GM19238 (cell line): Measurements from ENCODE around the gene RCAN1.
A peak's percentile ranks its signal among the peaks of the same experiment; 100 is the strongest.

ENCODE experiments used
- DNase-seq: peaks from one replicate; pipeline ENCODE4 v3.0.0; 2011; ENCODE audit warnings: low spot score; ENCODE audit not compliant: insufficient read length

RCAN1 gene

DNA sequence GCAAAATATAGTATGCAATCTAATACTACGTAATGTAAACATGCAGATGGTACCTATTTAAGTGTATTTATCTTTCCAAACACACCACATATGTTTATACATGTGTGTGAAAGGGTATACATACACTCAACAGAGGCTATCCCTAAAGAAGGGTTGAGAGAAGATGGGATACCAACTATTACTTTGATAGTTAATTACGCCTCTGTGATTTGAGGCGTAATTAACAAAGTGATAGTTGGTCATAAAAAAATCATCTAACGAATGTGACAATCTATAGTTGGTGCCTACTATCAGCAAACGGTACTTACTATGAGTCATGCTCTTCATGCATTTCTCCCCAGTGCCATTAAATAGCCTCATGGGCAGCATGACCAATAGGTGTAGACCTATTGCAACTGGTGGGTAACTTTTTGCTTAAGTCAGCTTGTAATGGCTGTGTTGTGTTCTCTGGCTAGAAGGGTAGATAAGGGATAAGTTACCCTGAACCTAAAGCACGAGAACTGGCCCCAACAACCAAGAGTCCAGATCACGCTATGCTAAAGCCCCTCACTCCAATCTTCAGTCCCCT is 15.3 kb downstream of the RCAN1 start:
- no peak for DNase-seq

DNA sequence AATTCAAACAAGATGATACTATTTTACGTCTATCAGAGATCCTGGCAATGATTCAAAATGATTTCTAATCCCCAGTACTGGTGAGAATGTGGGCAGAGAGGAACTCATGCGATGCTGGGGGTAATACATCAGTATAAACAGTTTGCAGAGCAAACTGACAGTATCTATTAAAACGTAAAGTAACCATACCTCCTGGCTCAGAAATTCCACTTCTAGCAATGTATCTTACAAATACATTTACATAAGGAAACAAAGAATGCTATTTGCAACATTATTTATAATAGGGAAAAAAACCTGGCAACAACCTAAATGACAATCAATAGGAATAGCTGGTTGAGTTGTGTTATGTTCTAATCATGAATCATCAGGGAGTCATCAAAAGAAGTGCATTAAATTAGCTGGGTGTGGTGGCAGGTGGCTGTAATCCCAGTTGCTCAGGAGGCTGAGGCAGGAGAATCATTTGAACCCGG is 15.9 kb downstream of the RCAN1 start:
- DNase-seq: no peak

DNA sequence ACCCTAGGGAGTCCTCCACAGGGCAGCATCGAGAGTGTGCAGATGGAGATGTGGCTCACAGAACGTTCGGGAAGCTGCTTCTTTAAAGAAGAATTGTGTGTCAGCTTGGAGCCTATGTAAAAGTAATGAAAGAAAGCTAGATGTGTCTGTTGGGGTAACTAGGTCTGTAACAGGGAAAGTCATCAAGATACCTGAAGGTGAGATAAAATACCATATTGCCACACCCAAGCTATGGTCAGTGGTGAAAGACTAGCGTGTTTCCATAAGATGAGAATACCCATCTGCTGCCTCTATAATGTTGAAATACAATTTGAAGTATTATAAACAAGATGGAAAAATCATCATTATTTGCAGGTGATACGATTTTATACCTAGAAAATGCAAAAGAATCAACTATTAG is 17.5 kb downstream of the RCAN1 start:
- no peak for DNase-seq

DNA sequence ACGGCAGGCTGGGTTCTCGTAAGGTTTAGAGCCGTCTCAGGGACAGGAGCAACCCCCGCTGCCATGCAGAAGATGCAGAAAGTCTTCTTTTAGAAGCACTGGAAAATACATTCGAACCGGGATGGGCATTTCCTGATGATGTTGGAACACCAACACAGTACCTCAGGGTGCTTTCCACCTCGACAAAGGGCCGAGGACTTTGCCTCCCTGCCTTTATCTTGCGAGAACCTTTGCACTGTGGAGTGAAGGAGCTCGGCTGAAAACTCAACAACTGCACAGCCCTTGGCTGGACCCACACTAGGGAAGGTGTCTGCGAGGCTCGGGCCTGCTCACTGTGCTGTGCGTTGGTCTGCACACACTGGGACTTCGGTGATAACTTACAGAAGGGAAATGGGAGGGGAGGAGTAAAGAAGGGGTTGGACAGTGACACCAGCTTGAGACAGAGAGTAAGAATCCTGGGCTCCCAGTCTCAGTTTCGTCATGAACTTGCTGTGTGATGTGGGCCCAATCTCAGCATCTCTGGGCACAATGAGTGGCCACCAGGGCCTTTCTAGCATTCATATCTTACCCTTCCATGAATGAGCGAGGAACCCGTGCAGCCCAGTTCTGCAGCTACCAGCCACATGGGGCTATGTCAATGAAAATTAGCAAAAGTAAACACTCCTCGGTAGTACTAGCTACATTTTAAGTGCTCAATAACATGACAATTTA is 18.2 kb downstream of the RCAN1 start:
- no peak for DNase-seq

DNA sequence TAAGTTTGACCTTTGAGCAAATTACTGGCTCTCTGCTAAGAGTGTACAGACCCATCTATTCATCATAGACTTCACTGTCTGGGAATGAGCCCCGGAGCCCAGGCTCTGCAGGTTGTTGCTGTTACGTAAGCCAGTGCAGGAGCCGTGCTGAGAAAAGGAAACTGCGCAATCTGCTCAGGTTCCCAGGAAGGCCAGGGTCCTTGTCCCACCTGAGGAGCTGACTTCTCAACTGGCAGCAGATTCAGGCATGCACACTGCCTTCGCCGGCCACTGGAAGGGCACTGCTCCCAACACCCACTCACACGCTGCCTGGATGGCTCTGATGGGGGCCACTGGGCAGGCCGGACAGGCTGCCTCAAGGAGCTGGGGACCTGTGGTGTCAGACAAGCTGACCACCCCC is 19.5 kb downstream of the RCAN1 start:
- DNase-seq: no peak

DNA sequence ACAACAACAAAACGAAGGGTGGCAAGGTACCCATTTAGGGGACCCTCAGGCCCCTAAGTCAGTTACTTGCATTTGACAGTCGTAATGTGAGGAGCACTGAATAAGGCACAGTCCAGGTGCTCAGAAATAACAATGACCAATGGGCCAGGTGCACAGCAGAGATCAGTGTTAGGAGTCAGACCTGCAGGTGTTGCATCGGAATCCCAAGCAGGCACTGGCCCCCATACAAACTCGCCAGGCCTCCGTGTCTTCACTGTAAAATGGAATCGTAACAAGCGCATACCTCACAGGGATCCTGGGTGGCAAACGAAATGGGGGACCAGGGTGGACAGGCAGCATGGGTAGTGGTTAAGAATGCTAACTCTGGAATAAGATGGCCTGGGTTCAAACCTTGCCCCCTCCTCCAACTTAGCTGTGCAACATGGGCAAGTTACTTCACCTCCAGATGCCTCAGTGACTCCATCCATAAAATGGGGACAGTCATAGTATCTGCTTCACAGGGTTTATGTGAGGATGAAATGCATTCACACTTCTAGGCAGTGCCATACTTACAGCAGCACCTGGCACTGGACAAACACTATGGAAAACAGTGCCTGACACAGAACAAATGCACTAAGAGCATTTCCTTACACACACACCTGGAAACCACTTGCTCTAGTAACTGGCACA is 20.2 kb downstream of the RCAN1 start:
- DNase-seq: no peak

DNA sequence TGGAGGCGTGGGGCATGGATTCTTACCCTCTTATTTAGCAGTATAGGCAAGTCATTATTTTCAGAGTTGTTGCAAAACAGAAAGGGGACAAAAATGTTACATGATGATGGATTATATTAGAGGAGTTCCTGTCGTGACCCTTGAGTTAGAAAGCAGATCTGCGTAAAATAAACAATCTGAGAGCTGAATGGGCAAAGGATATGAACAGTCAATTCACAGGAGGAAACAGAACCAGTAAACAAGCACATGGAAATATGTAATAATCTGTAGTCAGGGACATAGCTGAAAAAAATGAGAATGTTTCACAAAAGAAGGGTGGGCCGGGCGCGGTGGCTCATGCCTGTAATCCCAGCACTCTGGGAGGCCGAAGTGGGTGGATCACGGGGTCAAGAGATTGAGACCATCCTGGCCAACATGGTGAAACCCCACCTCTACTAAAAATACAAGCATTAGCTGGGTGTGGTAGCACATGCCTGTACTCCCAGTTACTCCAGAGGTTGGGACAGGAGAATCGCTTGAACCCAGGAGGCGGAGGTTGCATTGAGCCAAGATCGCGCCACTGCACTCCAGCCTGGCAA is 20.9 kb downstream of the RCAN1 start:
- no peak for DNase-seq

DNA sequence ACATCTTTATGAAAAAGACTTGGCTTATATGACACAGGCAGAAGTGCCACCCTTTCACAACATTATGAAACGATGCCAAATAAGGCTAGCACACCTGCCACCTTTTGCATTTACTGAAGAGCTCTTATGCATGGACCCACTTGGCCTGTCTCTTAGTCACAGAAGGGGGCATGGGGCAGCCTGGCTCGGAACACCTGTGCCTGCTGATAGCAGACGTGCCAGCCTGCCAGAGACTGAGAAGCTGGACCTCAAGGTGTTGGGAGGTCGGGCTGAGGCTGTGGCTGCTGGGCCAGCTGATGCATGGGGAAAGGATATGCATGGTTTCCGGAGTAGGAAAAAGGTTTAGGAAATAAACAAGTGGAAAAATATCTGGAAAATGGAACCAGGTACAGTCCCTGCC is 21.5 kb downstream of the RCAN1 start:
- DNase-seq: no peak

DNA sequence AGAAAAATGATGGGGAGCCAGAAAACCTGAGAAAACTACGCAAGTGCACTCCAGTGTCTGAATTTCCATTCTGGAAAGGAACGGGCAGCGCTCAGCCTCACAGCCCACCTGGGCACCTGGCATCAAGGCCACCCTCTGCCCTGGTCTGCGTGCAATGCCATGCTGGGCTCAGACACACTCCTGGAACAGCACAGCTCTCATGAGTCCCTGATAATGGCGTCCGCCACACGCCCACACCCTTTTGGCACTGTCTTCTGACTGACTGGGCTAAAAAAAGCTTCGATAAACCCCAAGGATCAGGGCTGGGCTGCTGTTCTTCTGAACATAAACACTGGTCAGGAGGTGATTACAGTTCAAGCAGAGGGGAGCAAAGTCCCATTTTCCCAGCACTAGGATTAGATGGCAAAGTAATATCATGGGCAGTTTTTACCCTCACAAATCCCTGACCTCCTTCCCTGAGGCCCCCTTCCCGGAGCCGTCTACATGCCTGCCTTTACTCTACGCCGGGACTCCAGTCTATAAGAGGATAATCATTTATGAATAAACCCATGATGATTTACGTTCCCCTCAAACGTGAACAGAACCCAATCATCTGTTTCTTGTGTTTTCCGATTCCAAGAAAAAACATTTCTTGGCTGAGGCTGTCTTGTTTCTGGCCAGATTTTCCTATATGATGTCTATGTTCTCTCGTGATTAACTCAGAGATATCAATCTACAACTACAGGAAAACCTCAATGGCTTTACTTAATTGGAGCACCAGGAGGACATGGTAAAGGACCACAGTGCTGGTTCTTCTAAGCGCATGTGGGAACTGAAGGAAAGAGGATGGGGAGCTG is 22.6 kb downstream of the RCAN1 start:
- DNase-seq: no peak

DNA sequence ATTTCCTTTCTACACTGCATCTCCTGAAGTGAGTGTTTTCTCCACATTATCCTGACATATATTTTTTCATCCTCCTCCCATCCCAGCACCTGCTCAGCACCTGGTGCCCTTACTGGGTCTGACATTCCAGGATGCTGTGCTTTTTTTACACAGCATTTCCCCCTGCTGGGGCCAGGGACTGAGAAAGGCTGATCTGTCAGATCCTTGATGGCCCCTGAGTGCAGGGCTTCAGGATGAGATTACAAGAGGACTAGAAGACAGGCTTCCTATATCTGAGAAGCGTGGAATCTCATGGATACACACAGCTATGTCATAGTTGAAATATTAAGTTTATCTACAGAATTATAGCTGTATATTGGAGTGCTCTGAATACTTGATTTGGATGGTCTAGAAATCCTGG is 24.4 kb downstream of the RCAN1 start:
- DNase-seq: no peak

DNA sequence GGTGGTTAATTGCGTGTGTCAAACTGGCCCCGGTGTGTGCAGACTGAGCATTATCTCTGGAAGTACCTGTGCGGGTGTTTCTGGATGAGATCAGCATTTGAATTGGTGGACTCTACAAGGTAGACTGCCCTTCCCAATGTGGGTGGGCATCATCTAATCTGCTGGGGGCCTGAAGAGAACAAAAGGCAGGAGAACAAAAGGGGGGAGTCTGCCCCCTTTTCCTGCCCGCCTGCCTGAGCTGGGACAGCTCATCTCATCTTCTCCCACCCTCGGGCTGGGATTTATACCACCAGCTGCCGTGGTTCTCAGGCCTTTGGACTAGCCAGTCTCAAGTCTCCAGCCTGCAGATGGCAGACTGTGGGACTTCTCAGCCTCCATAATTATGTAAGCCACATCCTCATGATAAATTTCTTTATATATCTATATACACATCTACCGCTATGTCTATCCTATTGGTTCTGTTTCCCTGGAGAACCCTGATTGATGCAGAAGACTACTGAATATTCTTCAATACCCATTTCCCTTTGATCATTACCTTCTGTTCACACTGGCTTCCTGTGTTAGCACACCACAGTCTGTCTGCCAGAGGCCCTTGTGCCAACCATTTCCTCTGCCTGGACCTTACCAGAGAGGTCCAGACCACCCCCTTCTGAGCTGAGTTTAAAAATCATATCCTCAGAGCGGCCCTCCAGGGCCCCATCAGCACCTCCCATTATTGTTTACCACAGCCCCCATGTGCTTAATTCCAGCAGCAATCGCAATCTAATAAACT is 25.2 kb downstream of the RCAN1 start:
- no peak for DNase-seq

DNA sequence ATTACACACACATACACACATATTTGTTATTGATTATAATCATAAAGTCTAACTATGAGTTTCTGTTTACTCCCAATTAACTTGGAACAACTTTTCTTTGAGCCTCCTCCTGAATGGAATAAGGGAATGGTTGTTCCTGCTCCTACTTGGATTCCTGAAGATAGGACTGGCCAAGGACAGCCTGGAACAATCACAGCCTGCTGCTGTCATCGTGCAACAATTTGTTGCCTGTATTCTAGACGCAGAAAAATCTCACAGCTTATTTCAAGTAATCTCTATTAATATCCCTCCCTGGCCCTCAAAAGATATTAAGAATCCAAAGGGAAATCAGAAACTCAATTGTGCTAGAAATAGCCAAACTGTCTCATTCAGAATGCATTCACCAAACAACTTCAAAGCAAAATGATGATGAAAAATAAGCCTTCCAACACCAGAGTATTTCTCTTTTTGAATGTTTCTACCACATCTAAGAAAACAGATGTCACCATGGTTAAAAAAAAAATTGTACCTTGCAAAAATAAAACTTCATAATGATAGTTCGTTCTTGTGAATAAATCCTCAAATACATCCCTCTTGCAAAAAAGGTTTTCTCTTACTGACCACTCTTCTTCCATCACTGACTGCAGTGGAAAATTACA is 30.9 kb downstream of the RCAN1 start:
- DNase-seq: no peak

DNA sequence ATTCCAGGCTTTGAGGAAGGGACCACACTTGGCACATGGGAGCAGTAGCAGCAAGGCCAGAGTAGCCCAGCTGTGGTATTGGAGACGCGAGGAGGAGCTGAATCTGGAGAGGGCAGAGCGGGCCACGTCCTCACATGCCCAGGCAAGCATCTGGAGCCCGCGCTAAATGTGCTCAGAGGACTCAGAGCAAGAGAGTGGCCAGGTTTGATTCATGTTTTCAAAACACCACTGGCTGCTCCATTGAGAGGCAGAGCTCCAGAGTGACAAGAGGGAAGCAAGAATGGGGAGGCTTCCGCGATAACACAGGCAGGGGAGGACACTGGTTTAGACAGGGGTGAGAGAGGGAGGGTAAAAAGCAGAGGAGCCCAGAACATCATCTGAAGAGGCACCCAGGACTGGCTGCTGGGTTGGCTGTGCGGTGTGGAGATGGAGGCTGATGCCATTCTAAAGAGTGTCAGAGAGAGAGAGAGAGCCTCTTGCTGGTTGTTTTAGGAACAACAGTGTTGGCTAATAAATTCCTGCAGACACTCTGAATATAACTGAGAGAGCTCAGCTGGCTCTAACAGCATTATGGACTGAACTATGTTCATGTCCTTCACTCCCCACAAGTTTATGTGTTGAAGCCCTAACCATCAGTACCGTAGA is 32.3 kb downstream of the RCAN1 start:
- DNase-seq: peak; percentile 19

DNA sequence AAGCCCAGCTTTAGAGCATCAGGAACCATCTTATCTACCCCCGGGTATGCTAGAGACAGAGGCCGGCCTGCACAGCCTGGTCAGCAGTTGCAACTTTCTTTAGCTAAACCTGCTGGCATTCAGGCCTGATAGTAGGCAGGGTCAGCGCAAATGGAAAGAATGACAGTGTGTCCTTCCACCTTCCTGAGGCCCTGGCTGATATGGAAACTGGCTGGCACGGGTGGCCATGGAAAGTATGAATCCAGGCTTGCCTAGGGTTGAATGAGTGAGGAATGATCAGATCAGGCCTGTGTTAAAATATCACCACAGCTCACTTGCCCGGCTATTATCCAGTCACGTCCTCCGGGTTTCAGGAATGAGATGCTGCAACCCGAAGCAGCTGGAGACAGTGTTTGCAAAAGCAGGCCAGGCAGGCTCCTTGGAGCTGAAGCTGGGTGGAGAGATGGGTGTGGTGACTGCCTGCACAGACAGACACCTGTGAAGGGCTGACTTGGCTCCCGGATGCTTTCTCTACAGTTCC is 34.7 kb downstream of the RCAN1 start:
- DNase-seq: no peak

DNA sequence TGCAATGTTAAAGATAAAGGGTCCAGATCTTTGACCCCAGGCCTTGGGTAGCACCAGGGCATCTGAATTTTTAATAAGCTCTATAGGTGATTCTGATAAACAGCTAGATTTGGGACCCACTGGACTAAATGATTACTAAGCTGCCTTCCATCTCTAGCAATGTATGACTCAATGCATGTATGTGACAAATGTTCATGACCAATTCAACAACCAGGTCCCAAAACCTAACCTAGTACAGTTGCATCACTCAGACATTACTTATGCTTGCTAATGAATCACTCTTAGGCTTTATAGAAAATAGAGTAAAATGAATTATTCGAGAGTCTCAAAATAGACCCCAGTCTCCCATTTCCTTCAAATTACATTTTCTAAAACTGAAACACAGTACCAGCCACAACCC is 35.5 kb downstream of the RCAN1 start:
- no peak for DNase-seq

DNA sequence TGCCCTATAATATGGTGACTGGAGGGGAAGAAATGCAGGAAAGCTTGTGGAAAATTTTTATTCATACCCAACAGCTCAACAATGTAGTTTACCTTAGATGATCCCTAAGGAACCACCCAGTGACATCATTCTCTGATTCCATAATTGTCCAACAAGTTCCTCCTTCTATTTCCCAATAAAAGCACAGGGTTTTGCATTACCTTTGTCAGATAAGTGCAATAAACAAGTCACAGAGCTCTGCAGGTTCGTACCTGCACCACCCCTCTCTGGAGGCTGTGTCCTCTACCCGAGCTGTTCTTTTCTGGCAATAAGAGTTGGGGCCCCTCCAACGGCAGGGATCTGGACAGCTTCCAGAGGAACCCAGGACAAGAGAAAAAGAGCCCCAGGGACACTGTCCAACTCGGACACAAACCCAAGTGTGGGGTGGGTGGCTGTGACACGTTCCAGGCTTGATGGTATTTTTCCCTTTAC is 38.8 kb downstream of the RCAN1 start:
- DNase-seq: no peak

DNA sequence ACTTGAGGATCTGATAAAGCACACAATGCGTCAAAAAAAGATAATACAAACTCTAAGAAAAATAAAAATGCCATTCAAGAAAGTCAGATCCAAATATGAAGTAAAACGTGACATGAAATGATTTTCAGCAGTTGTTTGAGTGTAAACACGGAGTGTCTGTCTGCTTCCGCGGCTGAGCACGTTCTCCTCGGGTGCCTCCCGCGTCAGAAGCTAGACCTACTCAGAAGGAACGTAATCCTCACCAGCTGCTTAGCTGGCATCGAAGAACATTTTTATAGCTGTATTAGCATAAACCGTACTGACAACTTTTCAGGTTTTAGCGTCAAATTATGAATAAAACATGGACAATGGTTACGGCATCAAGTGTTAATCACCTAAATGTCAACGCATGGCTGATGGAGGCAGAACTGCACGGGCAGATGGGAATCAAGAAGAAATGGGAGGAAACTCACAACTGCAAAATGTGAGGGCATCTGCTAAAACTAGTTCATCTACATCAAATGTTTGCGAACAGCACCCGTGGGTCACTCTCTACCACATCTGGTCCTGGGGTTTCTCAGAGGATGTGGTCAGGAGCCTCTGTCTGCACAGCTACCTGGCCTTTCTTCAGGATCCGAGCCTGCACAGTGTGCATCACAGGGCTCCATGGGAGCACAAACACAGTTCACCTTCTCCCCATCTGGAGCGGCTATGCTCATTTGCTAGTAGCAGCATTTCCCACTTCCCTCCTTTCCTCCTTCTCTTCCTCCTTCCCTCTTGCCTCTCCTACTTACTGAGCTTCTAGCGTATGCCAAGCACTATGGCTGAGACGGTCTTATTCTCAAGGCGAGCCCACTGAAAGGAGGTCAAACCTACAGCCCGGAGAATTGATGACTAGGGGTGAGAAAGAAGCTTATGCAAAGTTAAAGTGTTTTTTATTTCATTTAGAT is 40.0 kb downstream of the RCAN1 start:
- DNase-seq: no peak

DNA sequence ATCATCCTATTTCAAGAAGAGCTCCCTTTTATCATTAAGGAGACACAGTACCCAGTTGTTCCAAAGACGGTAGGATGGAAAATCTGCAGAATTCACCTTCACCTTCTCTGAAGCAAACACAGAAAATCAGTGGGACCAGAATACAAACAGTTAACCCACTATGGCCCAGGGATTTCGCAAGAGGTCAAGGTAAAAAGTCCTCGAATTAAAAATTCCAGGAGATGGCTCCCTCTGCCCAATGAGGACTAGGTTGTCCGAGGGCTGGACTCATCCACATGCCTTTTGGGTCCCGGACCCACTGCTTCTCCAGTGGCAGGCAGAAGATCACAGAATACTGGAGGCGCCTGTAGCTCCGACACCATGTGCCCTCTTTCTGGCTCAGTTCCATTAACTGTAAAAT is 42.9 kb downstream of the RCAN1 start:
- no peak for DNase-seq
